ENCODE measurements around the gene LRRC23. TPM values are rescaled to one million over a fixed set of nuclear protein-coding genes. Genes with fewer than 3 reads are reported as not detected.
A peak's percentile ranks its signal among the peaks of the same experiment; 100 is the strongest.
"Not testable (repeated sequence)": the region's sequence is repeated elsewhere in the genome, so short reads cannot be mapped to it uniquely, and the experiment has no call there.

Gene LRRC23
- total and polyA plus RNA-seq, 9 donors, result 5.7 to 13.7 (median 11.0) TPM

DNA sequence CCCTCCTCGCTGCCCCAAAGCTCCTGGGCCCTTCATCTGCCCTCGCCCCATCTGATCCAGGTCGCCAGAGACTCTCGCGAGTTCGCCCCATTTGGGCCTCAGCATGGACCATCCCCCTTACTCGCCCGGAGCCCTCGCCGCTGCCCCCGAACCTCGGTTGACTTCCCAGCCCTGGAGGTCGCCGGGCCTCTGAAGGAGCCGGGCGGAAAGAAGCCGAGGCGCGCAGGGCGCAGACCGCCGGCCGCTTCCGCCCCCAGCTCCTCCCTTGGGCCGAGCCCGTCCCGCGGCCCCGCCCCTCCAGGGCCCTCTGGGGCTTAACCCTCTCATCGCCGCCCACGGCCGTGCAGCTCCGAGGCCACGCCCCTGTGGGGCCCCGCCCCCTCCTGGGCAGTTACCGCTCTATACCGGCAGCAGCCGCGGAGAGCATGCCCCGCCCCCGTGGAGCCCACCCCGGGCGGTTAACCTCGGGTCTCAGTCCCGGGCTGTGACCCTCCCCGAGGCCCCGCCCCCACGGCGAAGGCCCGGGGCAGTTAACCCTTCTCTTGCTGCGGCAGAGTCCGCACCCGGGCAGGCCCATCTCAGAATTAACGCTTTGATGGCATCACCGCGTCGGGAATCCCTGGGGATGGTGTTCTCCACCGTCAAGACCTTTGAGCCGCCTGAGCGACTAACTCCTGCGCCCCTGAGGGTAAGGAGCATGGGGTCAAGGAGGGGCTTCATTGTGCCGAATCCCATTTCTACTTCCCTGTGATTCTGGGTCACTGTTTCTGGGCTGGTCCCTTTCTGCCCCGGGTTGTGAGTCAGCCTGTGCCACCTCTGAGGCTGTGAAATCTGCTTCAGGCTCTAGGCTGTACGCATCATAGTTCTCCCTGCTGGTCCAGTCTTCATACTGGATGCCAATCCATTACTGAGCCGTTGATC lies 31.3 kb upstream of the LRRC23 start, which contains the start of gene SPSB2:
TSS of gene SPSB2 (minus strand) at position 210 of the 921 bp plus-strand sequence. CDS start 402 bp downstream, outside the sequence.
- no peaks in the 10 kb centered on the region for H3K27me3 ChIP-seq (ENCODE audit: control insufficient read depth, insufficient read depth, low read length)
- 1% methylated on average over 57 of the region's 66 CpGs for WGBS (ENCODE audit: insufficient coverage)
- peaks cover 35% of the 10 kb centered on the region for H3K36me3 ChIP-seq (ENCODE audit: control insufficient read depth, insufficient read depth, low read length)
- DNase-seq, result peak; percentile 98
- H3K4me3 ChIP-seq (ENCODE audit: low read length), result peak within 1 kb of the TSS; percentile 84
- H3K4me1 ChIP-seq (ENCODE audit: control insufficient read depth, insufficient read depth, low read length), result peaks cover 42% of the 10 kb centered on the region
- no peaks in the 10 kb centered on the region for H3K9me3 ChIP-seq (replicated peaks; ENCODE audit: control insufficient read depth, low read depth, low read length)
- H3K27ac ChIP-seq (ENCODE audit: low read length), result peak within 1 kb of the TSS; percentile 93

- Histone ChIP-seq H3K27ac (ENCODE audit: low read length) (peak overlapping the region; percentile 93), H3K4me3 (ENCODE audit: low read length) (peak overlapping the region; percentile 84), H3K4me1 (ENCODE audit: control insufficient read depth, insufficient read depth, low read length) (peaks cover 36% of the 10 kb centered on the region), H3K36me3 (ENCODE audit: control insufficient read depth, insufficient read depth, low read length) (peaks cover 30% of the 10 kb centered on the region)
- 13% methylated on average over 4 of the region's 9 CpGs for WGBS (ENCODE audit: insufficient coverage)
- not testable (repeated sequence) for DNase-seq; H3K27me3 ChIP-seq (ENCODE audit: control insufficient read depth, insufficient read depth, low read length); H3K9me3 ChIP-seq (replicated peaks; ENCODE audit: control insufficient read depth, low read depth, low read length)
These were observed 30.6 kb upstream of the LRRC23 start for GRCh38 chr12:6874015-6874368.

GRCh38 chr12:6879824-6880223 lies 24.8 kb upstream of the LRRC23 start:
- H3K9me3 ChIP-seq (replicated peaks; ENCODE audit: control insufficient read depth, low read depth, low read length); DNase-seq; H3K27ac ChIP-seq (ENCODE audit: low read length); H3K4me3 ChIP-seq (ENCODE audit: low read length); H3K4me1 ChIP-seq (ENCODE audit: control insufficient read depth, insufficient read depth, low read length); H3K27me3 ChIP-seq (ENCODE audit: control insufficient read depth, insufficient read depth, low read length): not testable (repeated sequence)
- peaks cover 13% of the 10 kb centered on the region for H3K36me3 ChIP-seq (ENCODE audit: control insufficient read depth, insufficient read depth, low read length)
- WGBS (ENCODE audit: insufficient coverage), result 86% methylated on average over 8 of the region's 11 CpGs

DNA sequence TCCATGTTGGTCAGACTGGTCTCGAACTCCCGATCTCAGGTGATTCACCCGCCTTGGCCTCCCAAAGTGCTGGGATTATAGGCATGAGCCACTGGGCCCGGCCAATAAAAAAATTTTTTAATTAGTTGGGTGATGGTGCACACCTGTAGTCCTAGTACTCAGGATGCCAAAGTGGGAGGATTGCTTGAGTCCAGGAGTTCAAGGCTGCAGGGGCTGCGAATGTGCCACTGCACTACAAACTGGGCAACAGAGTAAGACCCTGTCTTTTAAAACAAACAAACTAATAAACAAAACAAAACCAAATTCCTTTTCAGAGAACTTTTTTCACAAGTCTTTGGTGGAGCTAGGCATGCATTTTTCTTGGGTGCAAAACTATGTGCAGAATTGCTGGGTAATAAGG lies 21.4 kb upstream of the LRRC23 start:
- no peaks in the 10 kb centered on the region for H3K4me1 ChIP-seq (ENCODE audit: control insufficient read depth, insufficient read depth, low read length)
- peaks cover 17% of the 10 kb centered on the region for H3K36me3 ChIP-seq (ENCODE audit: control insufficient read depth, insufficient read depth, low read length)
- H3K9me3 ChIP-seq (replicated peaks; ENCODE audit: control insufficient read depth, low read depth, low read length), result no peaks in the 10 kb centered on the region
- 95% methylated on average over 4 of the region's 5 CpGs for WGBS (ENCODE audit: insufficient coverage)
- no peak overlapping the region for H3K27ac ChIP-seq (ENCODE audit: low read length)
- no peak for DNase-seq
- no peak overlapping the region for H3K4me3 ChIP-seq (ENCODE audit: low read length)
- no peaks in the 10 kb centered on the region for H3K27me3 ChIP-seq (ENCODE audit: control insufficient read depth, insufficient read depth, low read length)

DNA sequence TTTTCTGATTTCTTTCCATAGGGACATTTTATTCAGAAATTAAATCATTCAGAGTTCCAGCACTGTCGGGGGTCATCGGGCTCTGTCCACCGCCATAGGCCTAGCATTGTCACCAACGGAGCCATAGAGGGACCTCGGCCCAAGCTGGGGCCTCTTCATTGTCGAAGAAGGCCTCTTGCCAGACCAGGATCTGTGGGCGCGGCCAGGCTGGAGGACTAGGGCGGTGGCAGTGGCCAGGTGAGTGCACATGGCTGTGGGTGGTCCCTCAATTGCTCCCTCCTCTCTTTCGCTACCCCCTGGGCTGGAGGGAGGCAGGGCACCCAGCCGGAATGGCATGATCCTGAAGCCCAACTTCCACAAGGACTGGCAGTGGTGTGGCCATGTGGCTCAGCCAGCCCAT lies 20.9 kb upstream of the LRRC23 start:
- H3K4me1 ChIP-seq (ENCODE audit: control insufficient read depth, insufficient read depth, low read length), result no peaks in the 10 kb centered on the region
- H3K9me3 ChIP-seq (replicated peaks; ENCODE audit: control insufficient read depth, low read depth, low read length), result no peaks in the 10 kb centered on the region
- H3K4me3 ChIP-seq (ENCODE audit: low read length), result no peak overlapping the region
- H3K27me3 ChIP-seq (ENCODE audit: control insufficient read depth, insufficient read depth, low read length), result no peaks in the 10 kb centered on the region
- no peak overlapping the region for H3K27ac ChIP-seq (ENCODE audit: low read length)
- peaks cover 19% of the 10 kb centered on the region for H3K36me3 ChIP-seq (ENCODE audit: control insufficient read depth, insufficient read depth, low read length)
- DNase-seq, result no peak
- WGBS (ENCODE audit: insufficient coverage), result 95% methylated on average over 11 of the region's 11 CpGs

- peaks cover 19% of the 10 kb centered on the region for H3K36me3 ChIP-seq (ENCODE audit: control insufficient read depth, insufficient read depth, low read length)
- no peaks in the 10 kb centered on the region for H3K27me3 ChIP-seq (ENCODE audit: control insufficient read depth, insufficient read depth, low read length)
- no peak overlapping the region for H3K4me3 ChIP-seq (ENCODE audit: low read length)
- H3K27ac ChIP-seq (ENCODE audit: low read length), result no peak overlapping the region
- no peaks in the 10 kb centered on the region for H3K4me1 ChIP-seq (ENCODE audit: control insufficient read depth, insufficient read depth, low read length)
- WGBS (ENCODE audit: insufficient coverage), result 60% methylated on average over 16 of the region's 22 CpGs
- no peak for DNase-seq
- H3K9me3 ChIP-seq (replicated peaks; ENCODE audit: control insufficient read depth, low read depth, low read length), result no peaks in the 10 kb centered on the region
These were observed 20.1 kb upstream of the LRRC23 start for GRCh38 chr12:6884539-6884938.

- H3K27me3 ChIP-seq (ENCODE audit: control insufficient read depth, insufficient read depth, low read length); H3K4me3 ChIP-seq (ENCODE audit: low read length); H3K4me1 ChIP-seq (ENCODE audit: control insufficient read depth, insufficient read depth, low read length); DNase-seq; H3K27ac ChIP-seq (ENCODE audit: low read length); H3K9me3 ChIP-seq (replicated peaks; ENCODE audit: control insufficient read depth, low read depth, low read length): not testable (repeated sequence)
- H3K36me3 ChIP-seq (ENCODE audit: control insufficient read depth, insufficient read depth, low read length), result peaks cover 19% of the 10 kb centered on the region
- no CpG with 5 or more reads among the region's 15 CpGs for WGBS (ENCODE audit: insufficient coverage)
These were observed 18.2 kb upstream of the LRRC23 start for GRCh38 chr12:6886206-6886999.

- no peaks in the 10 kb centered on the region for H3K9me3 ChIP-seq (replicated peaks; ENCODE audit: control insufficient read depth, low read depth, low read length)
- peaks cover 14% of the 10 kb centered on the region for H3K36me3 ChIP-seq (ENCODE audit: control insufficient read depth, insufficient read depth, low read length)
- no peaks in the 10 kb centered on the region for H3K27me3 ChIP-seq (ENCODE audit: control insufficient read depth, insufficient read depth, low read length)
- peaks cover 8% of the 10 kb centered on the region for H3K4me1 ChIP-seq (ENCODE audit: control insufficient read depth, insufficient read depth, low read length)
- no peak overlapping the region for H3K4me3 ChIP-seq (ENCODE audit: low read length)
- 81% methylated on average over 4 of the region's 8 CpGs for whole genome bisulfite sequencing (ENCODE audit: insufficient coverage)
- DNase-seq, result no peak
- no peak overlapping the region for H3K27ac ChIP-seq (ENCODE audit: low read length)
These were observed 17.2 kb upstream of the LRRC23 start for GRCh38 chr12:6887460-6887859.

GRCh38 chr12:6888360-6888759 lies 16.3 kb upstream of the LRRC23 start:
- no peak for DNase-seq
- H3K27ac ChIP-seq (ENCODE audit: low read length), result no peak overlapping the region
- WGBS (ENCODE audit: insufficient coverage), result 85% methylated on average over 2 of the region's 2 CpGs

GRCh38 chr12:6888794-6889193 lies 15.8 kb upstream of the LRRC23 start:
- WGBS (ENCODE audit: insufficient coverage), result 75% methylated on average over 2 of the region's 7 CpGs
- H3K9me3 ChIP-seq (replicated peaks; ENCODE audit: control insufficient read depth, low read depth, low read length); H3K27ac ChIP-seq (ENCODE audit: low read length); DNase-seq; H3K27me3 ChIP-seq (ENCODE audit: control insufficient read depth, insufficient read depth, low read length); H3K4me1 ChIP-seq (ENCODE audit: control insufficient read depth, insufficient read depth, low read length); H3K4me3 ChIP-seq (ENCODE audit: low read length): not testable (repeated sequence)
- peaks cover 12% of the 10 kb centered on the region for H3K36me3 ChIP-seq (ENCODE audit: control insufficient read depth, insufficient read depth, low read length)

More at GRCh38 chr12:6888360-6888759, 16.3 kb upstream of the LRRC23 start:
- peaks cover 14% of the 10 kb centered on the region for H3K36me3 ChIP-seq (ENCODE audit: control insufficient read depth, insufficient read depth, low read length)
- no peaks in the 10 kb centered on the region for H3K27me3 ChIP-seq (ENCODE audit: control insufficient read depth, insufficient read depth, low read length)
- H3K9me3 ChIP-seq (replicated peaks; ENCODE audit: control insufficient read depth, low read depth, low read length), result no peaks in the 10 kb centered on the region
- peaks cover 8% of the 10 kb centered on the region for H3K4me1 ChIP-seq (ENCODE audit: control insufficient read depth, insufficient read depth, low read length)
- no peak overlapping the region for H3K4me3 ChIP-seq (ENCODE audit: low read length)
